Thyroid gland (tissue), 4 donors: Measurements from ENCODE around the gene SIL1. TPM values are rescaled to one million over a fixed set of nuclear protein-coding genes. Genes with fewer than 3 reads are reported as not detected.

Experiments used
- DNase-seq, 2 donors: peaks; one replicate each; pipeline ENCODE4 v3.0.0-alpha.2; 2019
- H3K27ac ChIP-seq, 3 donors: fragments of 200-600 bp; sonication (generic); 1 replicate in 2 of 3; 2 replicates in 1 of 3; pipeline ENCODE4 v1.5.1; 2016 to 2019; ENCODE audit warnings: mild to moderate bottlenecking in 1 of 3, moderate library complexity in 1 of 3
- H3K27me3 ChIP-seq: fragments of 200-600 bp; sonication (generic); one replicate; pipeline ENCODE4 v1.5.1; 2019
- H3K36me3 ChIP-seq, 2 donors: fragments of 200-600 bp; sonication (generic); one replicate each; pipeline ENCODE4 v1.5.1; 2016 to 2019
- H3K4me1 ChIP-seq, 2 donors: fragments of 200-600 bp; sonication (generic); one replicate each; pipeline ENCODE4 v1.5.1; 2017 to 2019
- H3K4me3 ChIP-seq, 3 donors: fragments of 200-600 bp; sonication (generic); replicated peaks in 1 of 3; 1 replicate in 2 of 3; 2 replicates in 1 of 3; pipeline ENCODE4 v1.5.1; 2016; ENCODE audit warnings: mild to moderate bottlenecking in 1 of 3
- H3K9me3 ChIP-seq: fragments of 200-600 bp; sonication (generic); one replicate; pipeline ENCODE4 v1.5.1; 2017
- CTCF ChIP-seq, 6 experiments: fragments of 200-600 bp in 3 of 6; fragments of 450-650 bp in 3 of 6; sonication (generic) in 3 of 6; IDR thresholded peaks; one replicate each; pipeline ENCODE4 v1.5.1; 2016 to 2019; ENCODE audit warnings: antibody characterized with exemption in 6 of 6, mild to moderate bottlenecking in 2 of 6, inconsistent platforms in 1 of 6, moderate library complexity in 1 of 6
- POLR2A ChIP-seq, 2 donors: fragments of 450-650 bp; IDR thresholded peaks; one replicate each; pipeline ENCODE4 v1.6.1; 2017; ENCODE audit warnings: antibody characterized with exemption in 2 of 2, mild to moderate bottlenecking in 2 of 2, moderate library complexity in 1 of 2
- WGBS, 2 donors: methylation state at CpG; one replicate each; pipeline ENCODE4 v1.1.5; 2017; 5-methylcytosine and 5-hydroxymethylcytosine counted together
- intact Hi-C: fragments of 100-400 bp; cut with DNase I; formaldehyde crosslinking; loops from one replicate; pipeline ENCODE4 v1.15.1; 2023
- total RNA-seq, 4 donors: library from RNA; depleted of rRNA; stranded (reverse); fragments of >200 nt; gene quantifications; one replicate each; pipeline ENCODE4 v1.2.3, GENCODE V29; 2016

SIL1 gene
- total RNA-seq, 4 donors from 2014 or later: 57.5 to 103 (median 81.7) TPM

GRCh38 chr5:138920181-138920580, 278.0 kb downstream of the SIL1 start:
- no peak for TF ChIP-seq POLR2A (IDR thresholded peaks at IDR 0.05)
- TF ChIP-seq CTCF (IDR thresholded peaks at IDR 0.05): no peak
- DNase-seq: no peak
- H3K4me3 ChIP-seq: no peak overlapping the region
- H3K27ac ChIP-seq: no peak overlapping the region
- intact Hi-C loops: no loop called here
- WGBS, 2 donors: 89 to 98% methylated on average over 7 to 8 of the region's 8 CpGs
- no peaks in the 10 kb centered on the region for H3K27me3 ChIP-seq
- H3K36me3 ChIP-seq: peaks cover 8 to 10% of the 10 kb centered on the region in 2 donors
- peaks cover 0 to 13% of the 10 kb centered on the region in 2 donors for H3K4me1 ChIP-seq
- H3K9me3 ChIP-seq: no peaks in the 10 kb centered on the region

- 80 to 89% methylated on average over 3 to 4 of the region's 4 CpGs for WGBS, 2 donors
- no peak overlapping the region for H3K4me3 ChIP-seq
- intact Hi-C loops: no loop called here
- H3K4me1 ChIP-seq: peaks cover 0 to 13% of the 10 kb centered on the region in 2 donors
- no peak for DNase-seq
- H3K36me3 ChIP-seq: no peaks in the 10 kb centered on the region
- no peak for TF ChIP-seq CTCF (IDR thresholded peaks at IDR 0.05)
- TF ChIP-seq POLR2A (IDR thresholded peaks at IDR 0.05): no peak
- no peak overlapping the region for H3K27ac ChIP-seq
- H3K9me3 ChIP-seq: no peaks in the 10 kb centered on the region
- no peaks in the 10 kb centered on the region for H3K27me3 ChIP-seq
Observed at GRCh38 chr5:138918686-138919085, 279.5 kb downstream of the SIL1 start.

GRCh38 chr5:138914338-138914737, 283.8 kb downstream of the SIL1 start:
- Histone ChIP-seq H3K4me3 (no peak overlapping the region), H3K27ac (no peak overlapping the region), H3K27me3 (no peaks in the 10 kb centered on the region), H3K9me3 (no peaks in the 10 kb centered on the region), H3K4me1 (no peaks in the 10 kb centered on the region), H3K36me3 (no peaks in the 10 kb centered on the region)
- no peak for DNase-seq
- TF ChIP-seq CTCF (IDR thresholded peaks at IDR 0.05): no peak
- TF ChIP-seq POLR2A (IDR thresholded peaks at IDR 0.05): no peak
- WGBS, 2 donors: 87 to 99% methylated on average over 3 of the region's 3 CpGs
- intact Hi-C loops: no loop called here

GRCh38 chr5:138913773-138914172, 284.4 kb downstream of the SIL1 start:
- no peak for TF ChIP-seq CTCF (IDR thresholded peaks at IDR 0.05)
- TF ChIP-seq POLR2A (IDR thresholded peaks at IDR 0.05): no peak
- WGBS, 2 donors: 93 to 98% methylated on average over 3 of the region's 3 CpGs
- no peak overlapping the region for H3K4me3 ChIP-seq
- H3K27ac ChIP-seq: no peak overlapping the region
- DNase-seq: no peak
- H3K9me3 ChIP-seq: no peaks in the 10 kb centered on the region
- H3K36me3 ChIP-seq: no peaks in the 10 kb centered on the region
- intact Hi-C loops: no loop called here
- H3K4me1 ChIP-seq: no peaks in the 10 kb centered on the region
- no peaks in the 10 kb centered on the region for H3K27me3 ChIP-seq

GRCh38 chr5:138912093-138912492, 286.1 kb downstream of the SIL1 start:
- intact Hi-C loops: no loop called here
- H3K27me3 ChIP-seq: no peaks in the 10 kb centered on the region
- no peaks in the 10 kb centered on the region for H3K4me1 ChIP-seq
- H3K36me3 ChIP-seq: no peaks in the 10 kb centered on the region
- no peak for DNase-seq
- no peak overlapping the region for H3K27ac ChIP-seq
- H3K4me3 ChIP-seq: no peak overlapping the region
- 91 to 94% methylated on average over 4 of the region's 4 CpGs for WGBS, 2 donors
- H3K9me3 ChIP-seq: no peaks in the 10 kb centered on the region
- TF ChIP-seq POLR2A (IDR thresholded peaks at IDR 0.05) (no peak), CTCF (IDR thresholded peaks at IDR 0.05) (no peak)
